ENCODE measurements around the gene GRIP2.

DNA sequence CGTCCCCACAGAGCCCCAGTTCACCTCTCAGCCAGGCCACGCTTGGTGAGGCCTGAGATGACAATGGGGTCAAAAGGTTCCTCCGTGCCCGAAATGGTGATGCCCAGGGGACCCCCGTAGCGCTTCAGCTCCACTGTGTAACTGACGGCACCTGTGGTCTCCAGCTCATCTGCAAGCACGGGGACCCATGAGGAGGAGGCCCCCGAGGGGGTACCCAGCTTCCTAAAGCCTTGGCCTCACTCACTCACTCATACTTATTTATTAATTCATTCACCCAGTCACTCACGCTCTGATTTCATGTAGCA, 30.4 kb downstream of the GRIP2 start:
- TF ChIP-seq, protein P1, sequence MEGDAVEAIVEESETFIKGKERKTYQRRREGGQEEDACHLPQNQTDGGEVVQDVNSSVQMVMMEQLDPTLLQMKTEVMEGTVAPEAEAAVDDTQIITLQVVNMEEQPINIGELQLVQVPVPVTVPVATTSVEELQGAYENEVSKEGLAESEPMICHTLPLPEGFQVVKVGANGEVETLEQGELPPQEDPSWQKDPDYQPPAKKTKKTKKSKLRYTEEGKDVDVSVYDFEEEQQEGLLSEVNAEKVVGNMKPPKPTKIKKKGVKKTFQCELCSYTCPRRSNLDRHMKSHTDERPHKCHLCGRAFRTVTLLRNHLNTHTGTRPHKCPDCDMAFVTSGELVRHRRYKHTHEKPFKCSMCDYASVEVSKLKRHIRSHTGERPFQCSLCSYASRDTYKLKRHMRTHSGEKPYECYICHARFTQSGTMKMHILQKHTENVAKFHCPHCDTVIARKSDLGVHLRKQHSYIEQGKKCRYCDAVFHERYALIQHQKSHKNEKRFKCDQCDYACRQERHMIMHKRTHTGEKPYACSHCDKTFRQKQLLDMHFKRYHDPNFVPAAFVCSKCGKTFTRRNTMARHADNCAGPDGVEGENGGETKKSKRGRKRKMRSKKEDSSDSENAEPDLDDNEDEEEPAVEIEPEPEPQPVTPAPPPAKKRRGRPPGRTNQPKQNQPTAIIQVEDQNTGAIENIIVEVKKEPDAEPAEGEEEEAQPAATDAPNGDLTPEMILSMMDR (conservative IDR thresholded peaks at IDR 0.05 in 1 of 2, IDR thresholded peaks at IDR 0.05 in 1 of 2; ENCODE audit: extremely low read depth in 1 of 2, insufficient read depth in 1 of 2, low read depth in 1 of 2, low read length in 2 of 2), result no peak
- TF ChIP-seq EZH2 (IDR thresholded peaks at IDR 0.05; ENCODE audit: borderline replicate concordance, low read length), result no peak

All from mammary epithelial cell (primary cell).